HG02981 (cell line): ENCODE measurements around the gene PNMA8A.
"Not testable (repeated sequence)": the region's sequence is repeated elsewhere in the genome, so short reads cannot be mapped to it uniquely, and the experiment has no call there.

Experiments used
- ATAC-seq: cut with Tn5 transposase; IDR thresholded peaks from one replicate; pipeline ENCODE4 v1.9.1; 2021; ENCODE audit warnings: mild to moderate bottlenecking, moderate library complexity; ENCODE audit not compliant: unreplicated experiment

Gene PNMA8A

GRCh38 chr19:46466536-46467196, 4.7 kb downstream of the PNMA8A start:
- ATAC-seq, result no peak

GRCh38 chr19:46463516-46463915, 7.8 kb downstream of the PNMA8A start:
- ATAC-seq, result no peak

- ATAC-seq, result no peak
Measured at GRCh38 chr19:46461537-46461936, 9.8 kb downstream of the PNMA8A start.

- ATAC-seq, result no peak
Measured at GRCh38 chr19:46460981-46461380, 10.4 kb downstream of the PNMA8A start.

- ATAC-seq, result no peak
Measured at GRCh38 chr19:46460055-46460454, 11.3 kb downstream of the PNMA8A start.

GRCh38 chr19:46456930-46457329, 14.4 kb downstream of the PNMA8A start:
- ATAC-seq, result no peak

GRCh38 chr19:46454244-46454643, 17.1 kb downstream of the PNMA8A start:
- ATAC-seq, result no peak

GRCh38 chr19:46453661-46454060, 17.7 kb downstream of the PNMA8A start:
- no peak for ATAC-seq

- ATAC-seq, result no peak
Measured at GRCh38 chr19:46452186-46452585, 19.2 kb downstream of the PNMA8A start.

GRCh38 chr19:46451352-46451751, 20.0 kb downstream of the PNMA8A start:
- no peak for ATAC-seq

- no peak for ATAC-seq
Measured at GRCh38 chr19:46450737-46451136, 20.6 kb downstream of the PNMA8A start.

- no peak for ATAC-seq
Measured at GRCh38 chr19:46449228-46449627, 22.1 kb downstream of the PNMA8A start.

GRCh38 chr19:46448601-46449000, 22.8 kb downstream of the PNMA8A start:
- no peak for ATAC-seq

- ATAC-seq, result no peak
Measured at GRCh38 chr19:46447824-46448223, 23.5 kb downstream of the PNMA8A start.

GRCh38 chr19:46447006-46447405, 24.4 kb downstream of the PNMA8A start:
- ATAC-seq, result no peak

- no peak for ATAC-seq
Measured at GRCh38 chr19:46446021-46446420, 25.3 kb downstream of the PNMA8A start.

- no peak for ATAC-seq
Measured at GRCh38 chr19:46442808-46443450, 28.4 kb downstream of the PNMA8A start.

GRCh38 chr19:46441866-46442265, 29.5 kb downstream of the PNMA8A start:
- no peak for ATAC-seq

- ATAC-seq, result not testable (repeated sequence)
Measured at GRCh38 chr19:46435689-46436088, 35.7 kb downstream of the PNMA8A start.

- no peak for ATAC-seq
Measured at GRCh38 chr19:46435009-46435408, 36.4 kb downstream of the PNMA8A start.

- not testable (repeated sequence) for ATAC-seq
Measured at GRCh38 chr19:46433470-46433869, 37.9 kb downstream of the PNMA8A start.

- ATAC-seq, result no peak
Measured at GRCh38 chr19:46431824-46432223, 39.5 kb downstream of the PNMA8A start.

GRCh38 chr19:46429999-46430398, 41.4 kb downstream of the PNMA8A start:
- no peak for ATAC-seq
